ENCODE data around the gene SLC25A24.

Gene SLC25A24

DNA sequence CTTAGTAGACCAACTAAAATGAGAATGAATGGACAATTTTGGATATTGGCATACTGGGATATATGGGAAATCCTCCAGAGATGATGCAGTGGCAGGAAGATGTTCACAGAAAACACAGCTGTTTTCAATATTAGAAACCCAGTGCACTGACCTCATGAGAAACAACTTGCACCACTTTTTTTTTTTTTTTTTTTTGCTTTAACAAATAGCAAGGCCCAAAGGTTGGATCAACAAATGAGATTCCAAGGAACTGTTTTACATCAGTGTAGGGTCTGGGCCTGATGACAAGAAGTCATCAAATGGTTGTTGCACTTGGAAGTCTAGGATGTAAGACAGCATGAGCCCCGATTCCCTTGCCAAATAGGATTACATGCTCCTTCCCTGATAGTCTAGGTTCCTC, 110.7 kb downstream of the SLC25A24 start:
- WGBS, result 78% methylated on average over 1 of the region's 1 CpG

DNA sequence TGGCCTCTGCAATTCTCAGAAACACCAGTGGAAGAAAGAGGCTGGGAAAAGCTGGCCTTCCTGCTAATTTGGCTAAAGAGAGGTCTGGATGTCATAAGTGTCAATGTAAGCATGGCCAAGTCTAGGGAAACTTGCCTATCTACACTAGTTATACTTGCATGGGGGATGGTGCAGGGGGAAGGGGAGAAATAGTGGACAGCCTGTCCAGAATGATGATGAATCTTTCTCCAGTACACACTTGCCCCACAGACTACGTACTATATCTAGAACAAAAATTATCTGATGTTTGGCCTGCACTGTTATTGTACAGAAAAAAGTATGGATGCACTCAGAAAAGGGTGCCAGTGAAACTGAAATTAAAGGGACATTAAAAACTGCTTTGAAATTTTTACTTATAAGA, 114.5 kb downstream of the SLC25A24 start:
- no peaks in the 10 kb centered on the region for H3K27me3 ChIP-seq (ENCODE audit: insufficient read depth, low read length)
- peaks cover 3% of the 10 kb centered on the region; the same call in 1 of the 2 replicates for H3K4me1 ChIP-seq (ENCODE audit: insufficient read depth, low read length)
- no peaks in the 10 kb centered on the region for H3K36me3 ChIP-seq (ENCODE audit: insufficient read depth, low read length)
- WGBS, result no CpG with 5 or more reads among the region's 1 CpG
- H3K9ac ChIP-seq (ENCODE audit: low read depth, low read length), result no peak overlapping the region
- no peak overlapping the region for H3K27ac ChIP-seq (ENCODE audit: low read depth, low read length)
- H3K4me3 ChIP-seq (ENCODE audit: low read length), result no peak overlapping the region
- no peaks in the 10 kb centered on the region for H3K9me3 ChIP-seq (ENCODE audit: insufficient read depth, low read depth, low read length)

More for the DNA sequence above, 110.7 kb downstream of the SLC25A24 start:
- no peak overlapping the region for H3K27ac ChIP-seq (ENCODE audit: low read depth, low read length)
- H3K27me3 ChIP-seq (ENCODE audit: insufficient read depth, low read length), result no peaks in the 10 kb centered on the region
- H3K4me1 ChIP-seq (ENCODE audit: insufficient read depth, low read length), result no peaks in the 10 kb centered on the region
- H3K9ac ChIP-seq (ENCODE audit: low read depth, low read length), result no peak overlapping the region
- H3K9me3 ChIP-seq (ENCODE audit: insufficient read depth, low read depth, low read length), result no peaks in the 10 kb centered on the region
- H3K36me3 ChIP-seq (ENCODE audit: insufficient read depth, low read length), result no peaks in the 10 kb centered on the region
- no peak overlapping the region for H3K4me3 ChIP-seq (ENCODE audit: low read length)

DNA sequence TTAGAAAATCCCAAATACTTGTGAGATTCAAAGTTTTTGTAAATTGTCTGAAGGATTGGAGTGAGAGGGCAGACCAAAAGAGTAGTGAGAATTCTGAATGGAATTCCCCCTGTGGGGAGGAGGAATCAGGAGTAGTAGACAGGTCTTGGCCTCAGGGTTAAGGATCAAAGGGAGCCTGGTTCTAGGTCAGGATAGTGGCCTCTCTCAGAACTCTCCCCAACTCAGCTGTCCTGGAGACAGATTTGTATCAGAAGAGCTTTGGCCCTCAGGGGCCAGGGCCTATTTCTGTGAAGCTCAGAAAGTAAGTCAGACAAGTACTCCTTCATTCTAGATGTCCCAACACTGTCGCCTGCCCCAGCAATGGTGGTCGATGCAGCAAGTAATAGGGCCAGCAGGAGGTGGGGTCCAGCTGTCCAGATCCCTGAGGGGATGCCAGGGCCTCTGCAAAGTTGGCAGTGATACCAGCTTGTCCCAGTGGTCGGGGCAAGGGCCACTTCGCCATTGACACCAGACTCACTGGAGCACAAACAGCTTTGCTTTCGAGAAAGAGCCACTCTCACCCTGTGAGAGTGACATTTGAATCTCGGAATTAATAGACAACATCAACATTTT, 115.2 kb downstream of the SLC25A24 start:
- Histone ChIP-seq H3K9ac (ENCODE audit: low read depth, low read length) (no peak overlapping the region), H3K27me3 (ENCODE audit: insufficient read depth, low read length) (no peaks in the 10 kb centered on the region), H3K27ac (ENCODE audit: low read depth, low read length) (no peak overlapping the region), H3K4me1 (ENCODE audit: insufficient read depth, low read length) (peaks cover 3% of the 10 kb centered on the region; the same call in 1 of the 2 replicates), H3K4me3 (ENCODE audit: low read length) (no peak overlapping the region), H3K36me3 (ENCODE audit: insufficient read depth, low read length) (no peaks in the 10 kb centered on the region), H3K9me3 (ENCODE audit: insufficient read depth, low read depth, low read length) (no peaks in the 10 kb centered on the region)
- 95% methylated on average over 6 of the region's 6 CpGs for WGBS
